NCI-H82 treated with DMSO at 0.1 percent for 48 hours (cell line): ENCODE measurements around the gene APEH.
"Not testable (repeated sequence)": the region's sequence is repeated elsewhere in the genome, so short reads cannot be mapped to it uniquely, and the experiment has no call there.

ENCODE experiments used
- DNase-seq: peaks from one replicate; lab custom pipeline; 2025; ENCODE audit not compliant: unreplicated experiment; lab: John Stamatoyannopoulos, UW

The APEH gene

GRCh38 chr3:49667701-49668413 lies 6.3 kb upstream of the APEH start:
- DNase-seq = no peak

DNA sequence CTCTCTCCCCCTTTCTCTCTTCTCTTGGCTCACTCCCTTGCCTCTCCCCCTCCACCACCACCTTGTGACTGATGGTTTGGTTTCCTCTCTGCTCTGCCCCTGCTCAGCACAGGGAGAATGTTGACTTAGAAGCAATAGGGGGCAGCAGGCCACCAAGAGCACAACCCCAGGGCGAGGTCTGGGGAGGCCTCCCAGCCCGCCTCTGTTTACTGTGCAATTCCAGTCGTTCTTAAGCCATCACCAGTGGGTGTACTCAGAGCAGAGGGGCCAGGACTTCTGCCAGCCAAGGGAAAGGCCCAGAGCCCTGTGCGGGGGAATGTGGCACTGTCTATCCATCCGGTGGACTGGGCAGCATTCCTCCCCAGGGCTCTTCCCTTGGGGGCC lies 5.7 kb upstream of the APEH start:
- DNase-seq = no peak

GRCh38 chr3:49668861-49669260 lies 5.3 kb upstream of the APEH start:
- DNase-seq = no peak

DNA sequence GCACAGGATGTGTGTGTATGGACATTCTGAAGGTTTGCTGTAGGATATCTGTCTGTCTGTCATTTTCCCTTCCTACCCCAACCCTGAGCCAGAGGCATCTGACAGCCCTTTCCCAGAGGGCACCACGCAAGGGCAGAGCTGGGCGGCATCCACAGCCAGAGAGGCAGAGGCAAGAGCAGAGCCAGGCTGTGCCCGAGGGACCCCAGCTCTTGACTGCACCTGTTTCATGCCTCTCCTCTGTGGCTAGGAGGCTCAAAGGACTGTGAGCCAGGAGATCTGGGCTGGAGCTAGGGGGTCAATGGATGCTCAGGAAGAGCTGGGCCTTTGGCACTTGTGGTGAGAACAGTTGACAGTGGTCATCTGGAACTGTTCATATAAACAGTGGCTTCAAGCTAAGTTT lies 4.8 kb upstream of the APEH start:
- no peak for DNase-seq

- no peak for DNase-seq
Observed at GRCh38 chr3:49670940-49671290, 3.2 kb upstream of the APEH start.

- no peak for DNase-seq
Observed at GRCh38 chr3:49671291-49672288, 2.6 kb upstream of the APEH start.

- DNase-seq = no peak
Observed at GRCh38 chr3:49673121-49673714, 933 bp upstream of the APEH start.

DNA sequence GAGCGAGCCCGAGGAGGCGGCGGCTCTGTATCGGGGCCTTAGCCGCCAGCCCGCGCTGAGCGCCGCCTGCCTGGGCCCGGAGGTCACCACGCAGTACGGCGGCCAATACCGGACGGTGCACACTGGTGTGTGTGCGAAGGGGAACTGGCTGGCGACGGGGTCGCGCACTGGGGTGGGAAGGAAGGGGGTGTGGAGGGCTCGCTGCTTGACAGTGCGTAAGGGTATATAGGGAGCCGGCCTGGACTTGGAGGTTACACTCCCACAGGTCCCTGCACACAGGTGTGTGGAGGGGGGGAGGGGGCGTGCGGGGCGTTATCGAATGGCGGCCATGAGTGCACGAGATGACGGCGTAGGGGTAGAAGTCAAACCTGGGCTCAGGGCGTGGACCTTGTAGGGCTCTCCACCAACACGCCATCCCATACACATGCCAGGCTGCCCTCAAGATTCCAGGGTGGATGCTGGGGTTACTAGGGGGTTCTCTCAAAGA lies 389 bp downstream of the APEH start:
- DNase-seq = no peak

DNA sequence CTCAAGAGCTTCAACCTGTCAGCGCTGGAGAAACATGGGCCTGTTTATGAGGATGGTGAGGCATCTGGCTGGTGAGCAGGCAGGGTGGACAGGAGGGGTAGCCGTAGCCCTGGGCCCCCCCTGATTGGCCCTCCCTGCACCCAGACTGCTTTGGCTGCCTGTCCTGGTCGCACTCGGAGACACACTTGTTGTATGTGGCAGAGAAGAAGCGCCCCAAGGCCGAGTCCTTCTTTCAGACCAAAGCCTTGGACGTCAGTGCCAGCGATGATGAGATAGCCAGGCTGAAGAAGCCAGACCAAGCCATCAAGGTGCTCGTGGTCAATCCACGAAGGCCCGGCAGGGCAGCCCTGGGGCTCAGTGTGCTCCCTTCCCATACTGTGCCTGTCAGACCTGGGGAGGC lies 1.8 kb downstream of the APEH start:
- no peak for DNase-seq

GRCh38 chr3:49680493-49681231 lies 6.5 kb downstream of the APEH start:
- no peak for DNase-seq

GRCh38 chr3:49681232-49681522 lies 7.0 kb downstream of the APEH start:
- DNase-seq = no peak

DNA sequence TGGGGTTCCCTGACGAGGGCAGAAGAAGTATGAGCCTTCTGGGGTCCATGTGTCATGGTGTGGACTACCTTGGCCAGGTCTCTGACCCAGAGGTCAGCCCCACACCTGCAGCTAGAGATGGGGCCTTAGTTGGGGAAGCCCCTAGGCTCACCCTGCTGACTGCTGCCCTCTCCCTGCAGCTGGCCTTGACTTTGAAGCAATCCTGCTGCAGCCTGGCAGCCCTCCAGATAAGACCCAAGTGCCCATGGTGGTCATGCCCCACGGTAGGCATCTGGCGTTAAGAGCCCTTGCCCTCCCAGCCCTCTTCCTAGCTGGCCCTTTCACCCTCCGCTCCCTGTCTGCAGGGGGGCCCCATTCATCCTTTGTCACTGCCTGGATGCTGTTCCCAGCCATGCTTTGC lies 7.4 kb downstream of the APEH start:
- no peak for DNase-seq

DNA sequence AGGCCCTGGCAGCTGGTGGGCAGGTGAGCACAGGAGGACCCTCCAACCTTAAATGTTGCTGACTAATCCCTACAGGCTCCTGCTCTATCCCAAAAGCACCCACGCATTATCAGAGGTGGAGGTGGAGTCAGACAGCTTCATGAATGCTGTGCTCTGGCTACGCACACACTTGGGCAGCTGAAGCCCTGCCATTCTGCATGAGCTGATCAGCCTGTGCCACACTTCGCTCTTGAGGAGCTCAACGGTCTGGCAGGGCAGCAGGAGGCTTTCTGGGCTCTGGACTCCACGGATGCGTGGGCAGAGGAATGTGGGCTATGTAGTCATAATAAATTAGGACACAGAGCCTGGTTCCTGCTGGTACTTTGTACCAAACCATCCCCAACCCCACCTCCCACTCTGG lies 9.0 kb downstream of the APEH start:
- DNase-seq = no peak

DNA sequence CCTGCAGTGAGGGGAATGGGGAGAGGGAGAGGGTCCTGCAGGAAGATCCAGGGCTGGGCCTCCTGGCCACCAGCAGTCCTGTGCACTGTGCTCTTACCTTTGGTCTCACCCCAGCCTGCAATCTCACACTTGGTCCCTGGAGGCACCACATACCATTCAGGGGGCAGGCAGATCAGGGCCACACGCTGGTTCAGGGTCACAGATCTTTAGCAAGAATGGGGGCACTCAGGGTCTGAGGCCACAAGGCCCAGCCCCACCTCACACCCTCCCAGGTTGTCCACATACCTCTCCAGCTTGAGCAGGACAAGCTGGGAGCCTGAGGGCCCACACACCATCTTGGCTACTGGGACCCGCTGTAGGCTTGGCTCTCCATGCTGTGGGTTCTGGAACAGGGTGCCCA lies 10.3 kb downstream of the APEH start:
- not testable (repeated sequence) for DNase-seq

- DNase-seq = not testable (repeated sequence)
Observed at GRCh38 chr3:49685103-49685502, 11.0 kb downstream of the APEH start.

DNA sequence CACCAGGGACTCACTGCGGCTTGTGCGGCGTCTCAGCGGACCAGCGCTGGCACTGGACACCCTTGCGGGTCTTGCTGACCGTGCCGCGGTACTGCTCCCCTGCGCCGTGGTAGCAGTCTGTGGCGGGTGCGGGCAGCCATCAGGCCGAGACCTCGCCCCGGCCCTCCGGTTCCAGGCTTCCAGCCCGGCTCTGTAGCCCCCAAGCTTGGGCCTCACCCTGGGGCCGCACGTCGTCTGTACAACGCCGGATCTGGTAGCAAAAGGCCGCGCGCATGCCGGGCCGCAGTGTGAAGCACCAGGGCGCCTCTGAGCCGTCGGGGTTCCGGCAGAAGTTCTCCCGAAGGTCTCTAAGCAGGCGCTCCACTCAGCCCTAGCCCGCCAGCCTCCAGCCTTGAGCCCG lies 11.7 kb downstream of the APEH start:
- not testable (repeated sequence) for DNase-seq

DNA sequence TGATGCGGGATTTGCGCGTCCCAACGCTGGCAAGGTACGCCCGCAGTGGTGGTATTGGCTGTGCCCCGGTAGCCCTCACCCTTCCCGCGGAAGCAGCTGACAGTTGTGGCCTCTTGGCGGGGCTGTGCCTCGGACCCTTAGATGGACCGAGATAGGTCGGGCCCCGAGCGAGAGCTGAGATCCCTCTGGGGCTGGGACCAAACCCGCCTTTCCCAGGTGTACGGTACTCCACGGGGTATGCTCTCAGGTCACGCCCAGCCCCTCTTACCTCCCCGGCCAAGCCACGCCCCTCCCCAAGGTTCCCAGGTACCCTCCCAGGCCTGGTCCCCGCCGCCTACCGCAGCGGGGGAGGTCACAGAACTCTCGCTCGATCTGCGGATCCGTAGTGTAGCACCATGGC lies 12.2 kb downstream of the APEH start:
- DNase-seq = not testable (repeated sequence)

DNA sequence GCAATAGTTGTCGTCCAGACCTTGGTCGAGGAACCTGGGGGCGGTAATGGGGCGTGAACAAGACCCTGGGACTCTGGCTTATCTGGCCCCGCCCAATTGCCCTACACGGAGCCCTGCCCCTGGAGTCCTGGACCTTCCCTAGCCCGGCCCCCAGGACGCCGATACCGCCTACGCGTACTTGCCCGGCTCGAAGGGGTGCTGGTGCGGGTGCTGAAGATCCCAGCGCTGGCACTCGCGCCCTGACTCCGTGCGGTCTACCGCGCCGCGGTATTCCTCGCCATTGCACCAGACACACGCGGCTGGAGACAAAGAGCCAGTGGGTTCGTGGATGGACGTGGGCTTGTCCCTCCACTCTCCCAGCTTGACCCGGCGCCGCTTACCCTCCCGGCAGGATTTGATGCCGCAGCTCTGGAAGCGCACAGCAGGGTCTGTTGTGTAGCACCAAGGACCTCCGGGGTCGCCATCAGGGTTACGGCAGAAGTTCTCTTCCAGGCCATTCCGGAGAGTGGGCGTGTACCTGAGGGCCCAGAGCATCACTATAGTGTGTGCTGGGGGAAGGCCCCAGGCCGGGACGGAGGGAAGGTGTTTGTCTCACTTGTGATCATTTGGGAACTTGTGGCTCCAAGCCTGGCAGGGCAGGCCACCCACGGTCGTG lies 12.7 kb downstream of the APEH start:
- not testable (repeated sequence) for DNase-seq

DNA sequence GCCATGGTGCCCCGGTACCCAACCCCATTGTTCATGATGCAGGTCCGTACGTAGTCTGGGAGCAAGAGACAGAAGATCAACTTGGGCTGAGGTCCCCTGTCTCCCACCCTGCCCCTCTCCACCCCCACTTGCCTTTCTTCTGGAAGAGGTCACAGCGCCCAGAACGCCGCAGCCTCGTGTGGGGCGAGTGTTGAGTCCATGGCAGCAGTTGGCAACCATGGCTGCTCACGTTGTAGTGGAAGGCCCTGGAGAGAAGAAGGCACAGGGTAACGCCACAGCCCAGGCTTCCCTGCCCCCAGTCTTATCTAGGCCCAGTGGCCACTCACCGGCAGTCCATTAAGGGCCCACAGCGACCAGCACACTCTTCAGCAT lies 13.3 kb downstream of the APEH start:
- DNase-seq = not testable (repeated sequence)

DNA sequence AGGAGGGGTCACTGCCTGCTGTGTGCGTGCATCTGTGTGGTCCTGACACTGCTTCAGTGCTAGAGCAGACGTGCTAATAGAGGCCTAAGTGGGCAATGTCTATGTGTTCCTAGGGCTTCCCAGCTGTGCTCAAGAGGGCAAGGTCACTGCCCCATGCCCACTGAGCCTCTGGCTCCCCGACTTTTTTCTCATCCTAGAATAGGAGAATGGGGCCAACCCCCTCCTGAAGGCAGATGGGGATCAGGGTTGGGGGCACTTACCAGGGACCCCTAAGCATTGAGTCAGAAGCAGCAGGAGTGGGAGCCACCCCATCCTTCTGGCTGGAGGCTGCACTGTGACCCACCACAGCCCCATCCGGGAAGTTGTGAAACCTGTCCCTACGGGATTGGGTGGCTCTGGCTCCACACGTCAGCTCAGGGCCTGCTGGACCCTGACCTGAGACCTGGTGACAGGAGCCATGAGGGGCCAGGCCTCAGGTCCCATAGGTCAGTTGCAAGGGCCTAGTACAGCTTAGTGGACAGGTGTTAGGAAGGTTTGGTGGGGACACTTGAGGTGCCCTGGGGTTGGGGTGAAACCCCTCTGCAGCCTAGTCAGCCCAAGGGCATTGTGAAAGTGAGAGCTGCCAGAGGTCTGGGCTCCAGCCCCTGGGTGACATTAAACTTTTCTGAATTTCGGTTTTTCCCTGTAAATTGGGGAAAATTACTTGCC lies 14.3 kb downstream of the APEH start:
- not testable (repeated sequence) for DNase-seq
